Suprapubic skin (tissue), 4 donors: ENCODE results near the gene ANO3.

Experiments
- EP300 ChIP-seq: sonication (generic); formaldehyde crosslinking; IDR thresholded peaks from one replicate; pipeline ENCODE4 v1.6.1; 2017; ENCODE audit warnings: antibody characterized with exemption
- POLR2A ChIP-seq, 2 donors: fragments of 450-650 bp; IDR thresholded peaks; one replicate each; pipeline ENCODE4 v1.6.1; 2017; ENCODE audit warnings: antibody characterized with exemption in 2 of 2, mild to moderate bottlenecking in 2 of 2, moderate library complexity in 2 of 2
- POLR2AphosphoS5 ChIP-seq, 3 donors: sonication (generic); formaldehyde crosslinking; IDR thresholded peaks; one replicate each; pipeline ENCODE4 v1.6.1; 2017; ENCODE audit warnings: antibody characterized with exemption in 3 of 3
- TF ChIP-seq, protein P1 (sequence below), 2 donors: fragments of 200-600 bp in 1 of 2; fragments of 450-650 bp in 1 of 2; sonication (generic) in 1 of 2; IDR thresholded peaks; one replicate each; pipeline ENCODE4 v1.5.1; 2016 to 2019; ENCODE audit warnings: antibody characterized with exemption in 2 of 2, mild to moderate bottlenecking in 1 of 2, moderate library complexity in 1 of 2

DNA sequence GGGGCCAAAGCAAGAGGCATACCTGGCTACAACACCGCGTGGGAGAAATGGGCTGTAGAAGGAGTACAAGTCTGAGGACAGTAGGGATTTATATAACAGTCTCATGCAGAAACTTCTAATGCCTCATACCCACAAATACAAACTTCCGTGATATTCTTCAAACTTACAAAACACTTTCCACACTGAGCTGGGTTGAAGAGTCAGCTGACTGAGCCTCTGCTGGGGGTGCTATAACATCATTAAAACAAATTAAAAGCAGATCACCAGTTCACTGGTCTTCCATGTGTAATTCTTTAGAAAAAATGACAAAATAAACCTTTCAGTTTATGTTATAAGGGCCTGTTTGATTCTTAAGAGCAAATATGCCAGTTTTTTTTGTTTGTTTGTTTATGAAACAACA, 148.1 kb downstream of the ANO3 start:
- TF ChIP-seq, protein P1, sequence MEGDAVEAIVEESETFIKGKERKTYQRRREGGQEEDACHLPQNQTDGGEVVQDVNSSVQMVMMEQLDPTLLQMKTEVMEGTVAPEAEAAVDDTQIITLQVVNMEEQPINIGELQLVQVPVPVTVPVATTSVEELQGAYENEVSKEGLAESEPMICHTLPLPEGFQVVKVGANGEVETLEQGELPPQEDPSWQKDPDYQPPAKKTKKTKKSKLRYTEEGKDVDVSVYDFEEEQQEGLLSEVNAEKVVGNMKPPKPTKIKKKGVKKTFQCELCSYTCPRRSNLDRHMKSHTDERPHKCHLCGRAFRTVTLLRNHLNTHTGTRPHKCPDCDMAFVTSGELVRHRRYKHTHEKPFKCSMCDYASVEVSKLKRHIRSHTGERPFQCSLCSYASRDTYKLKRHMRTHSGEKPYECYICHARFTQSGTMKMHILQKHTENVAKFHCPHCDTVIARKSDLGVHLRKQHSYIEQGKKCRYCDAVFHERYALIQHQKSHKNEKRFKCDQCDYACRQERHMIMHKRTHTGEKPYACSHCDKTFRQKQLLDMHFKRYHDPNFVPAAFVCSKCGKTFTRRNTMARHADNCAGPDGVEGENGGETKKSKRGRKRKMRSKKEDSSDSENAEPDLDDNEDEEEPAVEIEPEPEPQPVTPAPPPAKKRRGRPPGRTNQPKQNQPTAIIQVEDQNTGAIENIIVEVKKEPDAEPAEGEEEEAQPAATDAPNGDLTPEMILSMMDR (IDR thresholded peaks at IDR 0.05), result no peak
- TF ChIP-seq POLR2A (IDR thresholded peaks at IDR 0.05) (no peak), EP300 (no peak), POLR2AphosphoS5 (IDR thresholded peaks at IDR 0.05) (no peak)
